Measurements from ENCODE around the gene SLC34A3. TPM values are rescaled to one million over a fixed set of nuclear protein-coding genes. Genes with fewer than 3 reads are reported as not detected.

The SLC34A3 gene
- total RNA-seq, result not detected

DNA sequence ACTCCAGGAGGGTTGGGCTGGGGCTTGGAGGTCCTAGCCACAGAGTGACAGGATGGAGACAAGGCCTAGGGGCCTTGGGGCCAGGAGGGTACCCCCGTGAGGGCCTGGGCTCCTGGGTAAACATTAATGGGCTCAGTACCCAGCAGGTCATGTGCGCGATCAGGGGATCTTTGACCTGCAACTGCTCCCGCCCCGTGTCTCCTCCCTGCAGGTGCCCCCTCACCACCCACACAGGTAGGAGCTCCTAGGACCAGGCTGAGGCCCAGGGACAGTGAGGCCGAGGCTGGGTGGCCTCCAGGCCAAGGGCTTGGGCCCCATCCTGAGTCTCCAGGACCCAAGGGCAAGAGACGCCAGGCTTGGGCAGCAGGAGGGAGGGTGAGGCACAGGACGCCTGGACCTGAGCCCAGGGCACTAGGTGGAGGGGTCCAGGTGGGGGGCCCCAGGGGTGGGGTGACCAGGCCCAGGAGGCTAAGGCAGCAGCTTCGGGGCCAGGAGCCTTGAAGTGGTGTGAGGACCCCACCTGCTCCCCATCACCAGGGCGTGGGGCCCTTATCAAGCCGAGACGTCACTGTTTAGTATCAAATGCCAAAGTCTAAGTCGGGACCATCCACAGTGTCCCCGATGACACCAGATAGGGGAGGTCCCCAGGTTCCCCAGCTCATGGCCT lies at the start of gene SLC34A3:
Gene SLC34A3, plus strand, starts transcription at position 197 of the 667 bp plus-strand sequence. CDS start 802 bp downstream, outside the sequence.
- H3K4me3 Mint-ChIP-seq, result no peak within 1 kb of the TSS
- no peak for DNase-seq
- H3K36me3 Mint-ChIP-seq (ENCODE audit: low read depth), result no peaks in the 10 kb centered on the region
- no peak within 1 kb of the TSS for H3K27ac Mint-ChIP-seq
- no peaks in the 10 kb centered on the region for H3K27me3 Mint-ChIP-seq
- no peaks in the 10 kb centered on the region for H3K9me3 Mint-ChIP-seq
- peaks cover 7% of the 10 kb centered on the region for H3K4me1 Mint-ChIP-seq
- ChIA-PET CTCF (no interaction called here), POLR2A (interaction anchor here (1.3 to 3.2 kb wide), 3 partner anchors 10 to 24 kb away, joined by 3 to 16 read pairs (median 4); partner anchors contain the start of gene TUBB4B)

DNA sequence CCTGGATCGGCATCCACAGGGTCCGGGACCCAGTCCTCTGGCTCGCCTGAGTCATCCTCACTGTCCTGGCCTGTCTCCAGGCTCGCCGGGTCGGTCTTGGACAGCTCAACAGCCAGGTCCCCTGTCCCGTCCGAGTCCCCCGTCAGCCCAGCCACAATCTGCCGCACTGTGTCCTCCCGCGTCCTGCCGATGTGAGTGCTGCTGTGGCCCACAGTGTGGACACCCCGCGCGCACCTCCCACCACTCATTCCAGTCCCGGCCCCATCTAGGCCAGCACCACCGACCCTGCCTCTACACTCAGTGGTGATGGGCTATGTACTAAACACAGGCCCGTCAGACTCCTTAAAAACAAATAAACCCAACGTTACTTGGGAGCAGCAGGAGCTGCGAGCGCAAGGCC lies 49.0 kb upstream of the SLC34A3 start:
- H3K27me3 Mint-ChIP-seq, result no peaks in the 10 kb centered on the region
- no peak overlapping the region for H3K27ac Mint-ChIP-seq
- peaks cover 21% of the 10 kb centered on the region for H3K36me3 Mint-ChIP-seq (ENCODE audit: low read depth)
- H3K9me3 Mint-ChIP-seq, result no peaks in the 10 kb centered on the region
- ChIA-PET POLR2A (no interaction called here), CTCF (no interaction called here)
- H3K4me1 Mint-ChIP-seq, result peaks cover 7% of the 10 kb centered on the region
- no peak overlapping the region for H3K4me3 Mint-ChIP-seq
- no peak for DNase-seq

DNA sequence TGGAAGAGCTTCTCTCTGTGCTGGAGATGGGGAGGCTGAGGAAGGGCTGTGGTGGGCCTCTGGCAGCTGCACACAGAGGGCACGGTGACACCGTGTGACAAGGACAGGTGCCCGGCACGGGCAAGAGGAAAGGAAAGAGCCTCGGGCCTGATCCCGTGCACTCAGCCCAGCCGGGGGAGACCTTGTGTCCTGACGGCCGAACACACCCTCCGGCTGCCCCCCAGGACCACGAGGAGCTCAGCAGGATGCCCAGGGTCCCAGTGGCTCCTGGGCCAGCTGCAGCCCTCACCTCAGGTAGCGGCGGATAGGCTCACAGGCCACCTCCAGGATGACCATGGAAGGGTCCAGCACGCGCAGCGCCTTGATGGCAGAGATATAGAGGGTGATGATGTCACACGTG lies 47.9 kb upstream of the SLC34A3 start:
- Mint-ChIP-seq H3K27ac (no peak overlapping the region), H3K9me3 (no peaks in the 10 kb centered on the region), H3K27me3 (no peaks in the 10 kb centered on the region), H3K36me3 (ENCODE audit: low read depth) (peaks cover 20% of the 10 kb centered on the region), H3K4me1 (peaks cover 19% of the 10 kb centered on the region), H3K4me3 (no peak overlapping the region)
- POLR2A ChIA-PET, result interaction anchor here (0.8 to 1.1 kb wide), 2 partner anchors 11 to 18 kb away, joined by 3 to 4 read pairs; partner anchors contain the start of gene TPRN
- CTCF ChIA-PET, result no interaction called here
- DNase-seq, result no peak

DNA sequence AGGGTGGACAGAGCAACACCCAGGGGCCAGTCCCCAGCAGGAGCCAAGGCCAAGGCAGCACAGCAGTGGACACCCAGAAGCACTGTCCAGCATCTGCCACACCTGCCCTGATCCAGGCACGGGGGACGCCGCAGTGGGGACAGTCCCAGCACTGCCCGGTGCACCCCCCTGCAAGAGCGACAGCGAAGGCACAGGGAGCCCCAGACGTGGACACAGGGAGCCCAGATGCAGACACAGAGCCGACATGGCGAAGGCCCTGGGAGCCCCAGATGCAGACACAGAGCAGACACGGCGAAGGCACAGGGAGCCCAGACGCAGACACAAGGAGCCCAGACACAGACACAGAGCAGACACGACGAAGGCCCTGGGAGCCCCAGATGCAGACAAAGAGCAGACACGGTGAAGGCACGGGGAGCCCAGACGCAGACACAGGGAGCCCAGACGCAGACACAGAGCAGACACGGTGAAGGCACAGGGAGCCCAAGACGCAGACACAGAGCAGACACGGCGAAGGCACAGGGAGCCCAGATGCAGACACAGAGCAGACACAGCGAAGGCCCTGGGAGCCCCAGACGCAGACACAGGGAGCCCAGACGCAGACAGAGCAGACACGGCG lies 46.6 kb upstream of the SLC34A3 start:
- DNase-seq, result no peak
- CTCF ChIA-PET, result no interaction called here
- peaks cover 24% of the 10 kb centered on the region for H3K4me1 Mint-ChIP-seq
- POLR2A ChIA-PET, result interaction anchor here (1.1 kb wide), 1 partner anchor 16 kb away, joined by 4 read pairs; the partner anchor contains the start of gene TPRN
- H3K9me3 Mint-ChIP-seq, result no peaks in the 10 kb centered on the region
- H3K36me3 Mint-ChIP-seq (ENCODE audit: low read depth), result peaks cover 25% of the 10 kb centered on the region
- no peak overlapping the region for H3K27ac Mint-ChIP-seq
- H3K4me3 Mint-ChIP-seq, result no peak overlapping the region
- no peaks in the 10 kb centered on the region for H3K27me3 Mint-ChIP-seq

DNA sequence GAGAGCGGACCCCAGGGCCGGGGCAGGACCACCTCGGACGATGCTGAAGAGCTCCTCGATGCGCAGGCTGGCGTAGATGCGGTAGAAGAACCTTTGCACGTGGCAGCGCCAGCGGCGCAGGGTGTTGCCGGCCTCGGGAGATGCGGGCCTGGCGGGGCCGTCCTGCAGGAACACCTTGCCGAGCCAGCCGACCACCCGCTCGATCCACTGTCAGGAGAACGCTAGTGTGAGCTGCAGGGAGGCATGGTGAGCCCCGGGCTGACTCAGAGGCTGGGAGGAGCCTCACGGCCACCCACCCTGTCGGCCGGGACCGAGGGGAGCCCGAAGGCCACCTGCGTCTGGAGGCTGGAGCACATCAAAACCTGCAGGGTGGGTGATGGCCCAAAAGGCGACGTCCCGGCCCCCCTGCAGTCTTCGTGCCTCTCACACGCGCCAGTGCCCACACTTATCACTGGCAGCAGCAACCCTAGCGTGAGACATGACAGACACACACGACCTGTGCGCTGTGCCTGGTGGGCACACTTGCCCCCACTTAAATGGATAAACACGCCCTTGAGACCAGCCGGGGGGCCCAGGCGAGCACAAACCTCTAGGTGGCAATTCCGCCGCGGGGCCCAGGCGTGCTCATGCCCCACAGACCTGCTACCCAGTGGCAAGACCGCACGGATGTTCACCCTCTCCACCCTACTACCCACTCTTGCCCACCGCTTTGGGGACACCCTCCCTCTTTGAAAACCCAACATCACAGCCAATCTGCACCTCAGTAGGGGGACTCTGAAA lies 45.6 kb upstream of the SLC34A3 start:
- no peak overlapping the region for H3K4me3 Mint-ChIP-seq
- POLR2A ChIA-PET, result no interaction called here

DNA sequence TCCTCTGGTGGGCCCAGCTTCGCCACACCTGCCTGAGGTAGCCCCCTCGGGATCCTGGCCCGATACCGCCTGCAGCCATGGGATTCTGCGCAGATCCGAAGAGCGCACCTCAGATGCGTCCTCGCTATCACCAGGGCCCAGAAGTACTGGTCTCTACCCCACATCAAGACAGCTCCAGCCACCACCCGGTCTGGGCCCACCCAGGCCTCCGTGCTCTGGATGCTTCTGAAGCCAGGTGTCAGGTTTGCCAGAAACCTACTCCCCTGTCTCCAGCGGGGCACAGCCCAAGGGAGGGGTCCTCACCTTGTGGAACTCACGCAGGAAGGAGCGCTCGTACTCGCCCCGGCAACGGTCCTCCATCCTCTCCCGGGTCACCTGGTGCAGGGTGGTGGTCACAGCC lies 44.8 kb upstream of the SLC34A3 start:
- POLR2A ChIA-PET, result no interaction called here
- Mint-ChIP-seq H3K36me3 (ENCODE audit: low read depth) (peaks cover 35% of the 10 kb centered on the region), H3K27me3 (no peaks in the 10 kb centered on the region), H3K27ac (no peak overlapping the region), H3K4me1 (peaks cover 40% of the 10 kb centered on the region), H3K4me3 (no peak overlapping the region), H3K9me3 (no peaks in the 10 kb centered on the region)
- CTCF ChIA-PET, result no interaction called here
- DNase-seq, result no peak

More for the DNA sequence above, 45.6 kb upstream of the SLC34A3 start:
- H3K9me3 Mint-ChIP-seq, result no peaks in the 10 kb centered on the region
- no peak for DNase-seq
- peaks cover 30% of the 10 kb centered on the region for H3K36me3 Mint-ChIP-seq (ENCODE audit: low read depth)
- H3K4me1 Mint-ChIP-seq, result peaks cover 34% of the 10 kb centered on the region
- H3K27ac Mint-ChIP-seq, result no peak overlapping the region
- CTCF ChIA-PET, result no interaction called here
- H3K27me3 Mint-ChIP-seq, result no peaks in the 10 kb centered on the region

DNA sequence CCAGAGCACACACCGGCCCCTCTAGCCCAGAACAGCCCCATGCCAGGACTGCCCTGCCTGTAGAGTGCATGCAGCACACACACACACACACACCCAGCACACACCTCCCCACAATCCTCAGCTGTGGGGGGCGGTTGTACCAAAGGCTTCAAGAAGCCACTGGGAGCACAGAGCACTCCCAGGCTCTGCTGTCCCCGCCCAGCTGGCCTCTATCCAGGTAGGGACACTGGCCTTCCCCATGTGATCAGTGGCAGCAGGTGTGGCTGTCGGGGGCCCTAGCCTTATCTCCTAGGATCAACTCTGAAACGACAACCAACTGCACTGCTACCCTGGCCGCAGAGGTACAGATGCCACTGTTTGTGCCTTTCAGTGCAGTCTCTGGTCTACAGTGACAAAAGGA lies 44.3 kb upstream of the SLC34A3 start:
- Mint-ChIP-seq H3K27me3 (no peaks in the 10 kb centered on the region), H3K27ac (peak overlapping the region; percentile 94), H3K4me1 (peaks cover 40% of the 10 kb centered on the region), H3K9me3 (no peaks in the 10 kb centered on the region), H3K4me3 (peak overlapping the region; percentile 93), H3K36me3 (ENCODE audit: low read depth) (peaks cover 35% of the 10 kb centered on the region)
- ChIA-PET POLR2A (no interaction called here), CTCF (no interaction called here)
- DNase-seq, result no peak

DNA sequence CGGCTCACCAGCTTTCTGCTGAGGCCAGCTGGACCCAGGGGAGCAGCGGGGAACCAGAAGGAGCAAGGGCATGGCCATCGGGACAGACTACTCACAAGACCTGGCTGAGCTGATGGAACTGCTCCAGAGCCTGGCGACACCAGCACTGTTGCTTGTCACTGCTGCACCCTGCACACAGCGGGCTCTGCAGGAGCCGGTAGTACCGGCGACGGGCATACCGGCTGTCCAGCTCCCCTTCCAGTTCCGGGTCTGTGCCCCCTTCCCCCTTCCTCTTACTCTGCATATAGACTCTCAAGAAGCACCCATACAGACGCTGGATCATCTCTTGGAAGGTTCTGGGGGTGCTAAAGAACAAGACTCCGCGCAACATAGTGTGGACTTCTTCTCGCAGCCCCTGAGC lies 43.3 kb upstream of the SLC34A3 start:
- POLR2A ChIA-PET, result interaction anchor here (0.7 to 3.1 kb wide), 17 partner anchors 11 to 702 kb away, joined by 3 to 30 read pairs (median 9); partner anchors contain the start of genes CYSRT1, LRRC26, MAN1B1 and RNF208
- Mint-ChIP-seq H3K27ac (peak overlapping the region; percentile 94), H3K4me1 (peaks cover 40% of the 10 kb centered on the region), H3K4me3 (peak overlapping the region; percentile 93), H3K27me3 (no peaks in the 10 kb centered on the region), H3K36me3 (ENCODE audit: low read depth) (peaks cover 31% of the 10 kb centered on the region), H3K9me3 (no peaks in the 10 kb centered on the region)
- CTCF ChIA-PET, result interaction anchor here (0.5 to 2.8 kb wide), 4 partner anchors 17 to 218 kb away, joined by 3 to 12 read pairs (median 8); partner anchors contain the start of gene RNF208
- DNase-seq, result no peak

DNA sequence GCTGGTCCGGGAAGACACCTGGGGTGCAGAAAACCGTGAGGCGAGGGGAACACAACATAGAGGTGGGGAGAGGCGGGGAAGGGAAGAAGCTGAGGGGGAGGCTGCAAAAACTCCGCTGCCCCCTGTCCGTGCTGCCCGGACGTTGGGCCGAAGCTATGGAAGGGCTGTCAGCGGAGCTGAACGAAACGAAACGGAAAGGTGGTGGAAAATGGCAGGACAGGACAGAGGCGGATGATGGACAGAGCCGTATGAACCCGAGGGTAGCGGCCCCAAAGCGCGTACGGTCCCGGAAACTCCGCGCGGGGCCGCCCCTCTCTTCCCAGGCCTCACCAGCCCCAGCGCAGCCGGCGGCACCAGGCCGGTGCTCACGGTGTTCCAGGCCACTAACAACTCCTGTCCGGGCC lies 42.6 kb upstream of the SLC34A3 start:
- Mint-ChIP-seq H3K27ac (peak overlapping the region; percentile 94), H3K4me3 (peak overlapping the region; percentile 93), H3K27me3 (no peaks in the 10 kb centered on the region), H3K9me3 (no peaks in the 10 kb centered on the region), H3K36me3 (ENCODE audit: low read depth) (peaks cover 31% of the 10 kb centered on the region), H3K4me1 (peaks cover 40% of the 10 kb centered on the region)
- ChIA-PET POLR2A (interaction anchor here (0.7 to 3.1 kb wide), 22 partner anchors 10 to 703 kb away, joined by 3 to 30 read pairs (median 6); partner anchors contain the start of genes CYSRT1, LRRC26, MAN1B1 and RNF208), CTCF (interaction anchor here (0.5 to 2.8 kb wide), 6 partner anchors 13 to 218 kb away, joined by 3 to 12 read pairs (median 11); partner anchors contain the start of genes RNF208 and TPRN)
- DNase-seq, result no peak

DNA sequence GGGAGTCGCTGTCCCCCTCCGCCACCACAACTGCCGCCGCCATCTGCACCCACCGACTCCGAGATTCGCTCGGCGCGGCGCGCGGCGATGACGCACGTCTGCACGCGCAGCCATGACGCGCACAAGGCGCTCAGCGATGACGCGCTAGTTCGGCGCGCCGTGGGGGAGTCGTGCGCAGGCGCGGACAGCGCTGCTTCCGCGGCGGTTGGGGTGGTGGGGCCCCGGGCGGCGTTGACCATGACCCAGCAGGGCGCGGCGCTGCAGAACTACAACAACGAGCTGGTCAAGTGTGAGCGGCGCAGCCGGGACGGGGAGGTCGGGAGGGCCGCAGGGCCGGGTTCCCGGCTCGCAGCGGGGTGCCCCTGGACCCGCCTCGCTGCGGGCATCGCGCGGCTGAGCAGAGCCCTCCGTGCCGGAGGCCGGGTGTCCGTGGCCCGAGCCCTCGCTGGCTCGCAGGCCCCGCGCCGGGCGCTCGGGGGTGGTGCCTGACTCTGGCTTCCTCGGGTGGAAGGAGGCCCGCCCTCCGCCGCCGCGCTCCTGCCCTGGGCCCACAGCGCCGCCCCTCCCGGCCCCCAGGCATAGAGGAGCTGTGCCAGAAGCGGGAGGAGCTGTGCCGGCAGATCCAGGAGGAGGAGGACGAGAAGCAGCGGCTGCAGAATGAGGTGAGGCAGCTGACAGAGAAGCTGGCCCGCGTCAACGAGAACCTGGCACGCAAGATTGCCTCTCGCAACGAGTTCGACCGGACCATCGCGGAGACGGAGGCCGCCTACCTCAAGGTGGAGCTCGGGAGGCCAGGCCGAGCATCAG lies 42.0 kb upstream of the SLC34A3 start, which contains the start of the genes ANAPC2 and SSNA1:
Gene ANAPC2, minus strand, starts transcription at position 71 of the 807 bp plus-strand sequence. Its CDS starts 28 bp downstream, at position 43.
Gene SSNA1, plus strand, starts transcription at position 187 of the 807 bp plus-strand sequence. Its CDS starts 51 bp downstream, at position 238.
- peak; percentile 94 for DNase-seq
- CTCF ChIA-PET, result interaction anchor here (0.7 to 2.8 kb wide), 13 partner anchors 12 to 160 kb away, joined by 3 to 12 read pairs (median 6); partner anchors contain the start of genes MAN1B1, RNF208, RNF224 and TPRN
- Mint-ChIP-seq H3K27ac (peak within 1 kb of the TSS; percentile 97), H3K27me3 (no peaks in the 10 kb centered on the region), H3K4me3 (peak within 1 kb of the TSS; percentile 93), H3K36me3 (ENCODE audit: low read depth) (peaks cover 28% of the 10 kb centered on the region), H3K4me1 (peaks cover 40% of the 10 kb centered on the region), H3K9me3 (no peaks in the 10 kb centered on the region)
- POLR2A ChIA-PET, result interaction anchor here (0.6 to 3.1 kb wide), 31 partner anchors 10 to 791 kb away, joined by 3 to 30 read pairs (median 5); partner anchors contain the start of genes CYSRT1, GRIN1, LRRC26 and MAN1B1

DNA sequence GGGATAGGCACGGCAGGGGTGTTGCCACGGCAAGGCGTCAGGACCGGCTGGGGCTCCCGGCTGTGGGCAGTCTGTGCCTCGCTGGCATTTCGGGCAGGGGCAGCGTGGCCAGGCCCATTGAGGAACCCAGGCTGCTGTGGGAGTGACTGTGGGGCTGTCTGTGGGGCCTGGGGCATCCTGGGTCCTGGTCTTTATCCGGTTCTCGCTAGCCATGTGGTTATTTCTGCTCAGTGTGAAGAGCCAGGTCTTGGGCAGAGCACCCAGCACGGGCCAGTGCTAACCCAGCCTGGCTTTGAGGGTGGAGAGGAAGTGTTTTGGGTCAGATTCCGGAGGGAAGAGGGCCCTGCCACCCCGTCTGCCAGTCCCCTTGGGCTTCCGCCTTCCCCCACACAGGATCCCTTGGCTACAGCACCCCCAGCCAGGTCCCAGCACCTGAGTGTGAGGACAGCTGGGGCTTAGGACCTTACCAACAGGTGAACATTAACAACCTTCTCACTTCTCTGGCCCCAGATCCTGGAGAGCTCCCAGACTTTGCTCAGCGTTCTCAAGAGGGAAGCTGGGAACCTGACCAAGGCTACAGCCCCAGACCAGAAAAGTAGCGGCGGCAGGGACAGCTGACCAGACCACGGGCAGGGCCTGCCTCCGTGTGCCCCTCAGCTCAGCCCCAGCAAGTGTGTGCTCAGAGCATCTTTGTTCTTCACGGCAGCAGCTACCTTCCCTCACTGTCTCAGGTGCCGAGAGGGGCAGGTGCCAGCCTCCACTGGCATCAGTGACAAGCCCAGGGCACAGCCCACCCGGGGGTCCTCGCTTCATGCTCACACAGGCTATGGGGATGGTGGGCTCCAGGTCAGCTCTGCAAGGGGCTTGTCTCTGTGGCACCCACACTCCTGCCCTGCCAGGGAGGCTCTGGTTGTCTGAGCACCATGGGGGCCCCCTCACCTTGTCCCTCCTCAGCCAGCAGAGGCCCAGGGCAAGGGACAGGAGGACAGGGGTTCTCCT lies 41.1 kb upstream of the SLC34A3 start:
- ChIA-PET CTCF (interaction anchor here (0.7 to 2.8 kb wide), 13 partner anchors 11 to 160 kb away, joined by 3 to 12 read pairs (median 6); partner anchors contain the start of genes MAN1B1, RNF208, RNF224 and TPRN), POLR2A (interaction anchor here (0.7 to 3.1 kb wide), 24 partner anchors 9 to 792 kb away, joined by 3 to 30 read pairs (median 6); partner anchors contain the start of genes CYSRT1, GRIN1, MAN1B1 and RNF208)
- Mint-ChIP-seq H3K27ac (peak overlapping the region; percentile 97), H3K9me3 (no peaks in the 10 kb centered on the region), H3K36me3 (ENCODE audit: low read depth) (peaks cover 19% of the 10 kb centered on the region), H3K4me1 (peaks cover 38% of the 10 kb centered on the region), H3K27me3 (no peaks in the 10 kb centered on the region), H3K4me3 (peak overlapping the region; percentile 91)
- no peak for DNase-seq
